ENCODE results near the gene AAMDC.
"Not testable (repeated sequence)": the region's sequence is repeated elsewhere in the genome, so short reads cannot be mapped to it uniquely, and the experiment has no call there.

AAMDC gene

DNA sequence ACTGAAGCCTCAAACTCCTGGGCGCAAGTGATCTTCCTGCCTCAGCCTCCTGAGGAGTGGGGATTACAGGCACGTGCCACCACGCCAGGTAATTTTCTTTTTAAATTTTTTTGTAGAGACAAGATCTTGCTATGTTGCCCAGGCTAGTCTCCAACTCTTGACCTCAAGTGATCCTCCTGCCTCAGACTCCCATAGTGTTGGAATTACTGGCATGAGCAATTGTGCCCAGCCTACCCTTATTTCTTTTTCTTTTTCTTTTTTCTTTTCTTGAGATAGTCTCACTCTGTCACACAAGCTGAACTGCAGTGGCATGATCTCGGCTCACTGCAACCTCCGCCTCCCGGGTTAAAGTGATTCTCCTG lies 63.9 kb downstream of the AAMDC start:
- no peak overlapping the region for H3K4me3 Mint-ChIP-seq
- peaks cover 84% of the 10 kb centered on the region for H3K36me3 Mint-ChIP-seq (ENCODE audit: low read depth)
- H3K27ac Mint-ChIP-seq, result no peak overlapping the region
- peaks cover 3% of the 10 kb centered on the region for H3K9me3 Mint-ChIP-seq
- DNase-seq, result no peak
- no peaks in the 10 kb centered on the region for H3K27me3 Mint-ChIP-seq
- H3K4me1 Mint-ChIP-seq (ENCODE audit: low read depth), result no peaks in the 10 kb centered on the region

DNA sequence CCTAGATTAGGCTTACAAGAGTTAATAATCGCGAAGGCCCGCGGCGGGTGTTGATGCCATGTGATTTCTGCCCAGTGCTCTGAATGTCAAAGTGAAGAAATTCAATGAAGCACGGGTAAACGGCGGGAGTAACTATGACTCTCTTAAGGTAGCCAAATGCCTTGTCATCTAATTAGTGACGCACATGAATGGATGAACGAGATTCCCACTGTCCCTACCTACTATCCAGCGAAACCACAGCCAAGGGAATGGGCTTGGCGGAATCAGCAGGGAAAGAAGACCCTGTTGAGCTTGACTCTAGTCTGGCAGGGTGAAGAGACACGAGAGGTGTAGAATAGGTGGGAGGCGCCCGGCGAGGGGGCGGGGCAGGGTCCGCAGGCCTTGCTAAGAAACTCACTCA lies 65.5 kb downstream of the AAMDC start:
- no peaks in the 10 kb centered on the region for H3K4me1 Mint-ChIP-seq (ENCODE audit: low read depth)
- H3K36me3 Mint-ChIP-seq (ENCODE audit: low read depth), result peaks cover 84% of the 10 kb centered on the region

DNA sequence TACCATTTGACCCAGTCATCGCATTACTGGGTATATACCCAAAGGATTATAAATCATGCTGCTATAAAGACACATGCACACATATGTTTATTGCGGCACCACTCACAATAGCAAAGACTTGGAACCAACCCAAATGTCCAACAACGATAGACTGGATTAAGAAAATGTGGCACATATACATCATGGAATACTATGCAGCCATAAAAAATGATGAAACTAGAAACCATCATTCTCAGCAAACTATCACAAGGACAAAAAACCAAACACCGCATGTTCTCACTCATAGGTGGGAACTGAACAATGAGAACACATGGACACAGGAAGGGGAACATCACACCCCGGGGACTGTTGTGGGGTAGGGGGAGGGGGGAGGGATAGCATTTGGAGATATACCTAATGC lies 68.1 kb downstream of the AAMDC start:
- H3K9me3 Mint-ChIP-seq; H3K4me1 Mint-ChIP-seq (ENCODE audit: low read depth); DNase-seq; H3K27ac Mint-ChIP-seq; H3K27me3 Mint-ChIP-seq; H3K4me3 Mint-ChIP-seq: not testable (repeated sequence)
- H3K36me3 Mint-ChIP-seq (ENCODE audit: low read depth), result peaks cover 80% of the 10 kb centered on the region

More for the DNA sequence above, 65.5 kb downstream of the AAMDC start:
- Mint-ChIP-seq H3K9me3 (peaks cover 3% of the 10 kb centered on the region), H3K27me3 (no peaks in the 10 kb centered on the region), H3K27ac (no peak overlapping the region), H3K4me3 (no peak overlapping the region)
- DNase-seq, result no peak

DNA sequence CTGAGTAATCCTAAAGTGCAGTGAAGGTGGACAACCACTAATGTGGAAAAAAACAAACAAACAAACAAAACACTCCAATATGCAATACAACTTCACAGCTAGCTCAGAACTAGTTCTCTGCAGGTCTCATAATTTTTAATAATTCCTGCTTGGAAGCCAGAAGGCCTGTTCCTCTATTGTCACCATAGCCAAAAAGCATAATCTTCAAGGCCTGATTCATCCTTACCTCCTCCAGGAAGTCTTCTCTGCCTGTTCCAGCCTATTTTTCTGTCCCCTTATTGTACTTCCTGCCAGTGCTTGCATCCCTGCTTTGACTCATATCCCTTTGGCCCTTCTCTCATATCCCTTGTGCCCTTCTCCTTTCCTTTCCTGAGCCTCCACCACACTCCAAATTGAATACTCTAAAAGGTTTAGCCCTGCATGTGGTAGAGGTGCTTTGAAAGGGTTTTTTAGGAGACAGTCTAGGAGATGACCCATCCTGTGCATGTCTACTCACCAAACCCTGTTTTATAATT lies 69.2 kb downstream of the AAMDC start:
- H3K9me3 Mint-ChIP-seq; H3K4me1 Mint-ChIP-seq (ENCODE audit: low read depth); DNase-seq; H3K27ac Mint-ChIP-seq; H3K27me3 Mint-ChIP-seq; H3K4me3 Mint-ChIP-seq: not testable (repeated sequence)
- peaks cover 84% of the 10 kb centered on the region for H3K36me3 Mint-ChIP-seq (ENCODE audit: low read depth)

DNA sequence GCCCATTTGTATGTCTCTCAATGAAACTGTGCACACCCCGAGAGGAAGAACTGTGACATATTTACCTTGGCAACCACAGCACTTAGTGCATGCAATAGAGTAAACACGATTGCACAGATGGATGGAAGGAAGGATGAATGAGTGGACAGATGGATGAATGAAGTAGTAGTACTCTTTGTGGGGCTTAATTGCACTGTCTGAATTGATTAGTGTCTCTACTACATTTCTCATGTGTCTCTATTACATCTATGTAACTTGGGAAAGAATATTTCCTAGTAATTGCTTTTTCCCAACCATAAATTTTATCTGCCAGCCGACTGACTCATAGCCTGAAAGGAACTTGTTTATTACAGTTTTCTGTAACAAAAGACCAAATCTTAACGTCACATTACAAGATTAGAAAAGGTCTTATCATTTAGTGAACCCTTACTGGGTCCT lies 69.7 kb downstream of the AAMDC start:
- not testable (repeated sequence) for H3K4me1 Mint-ChIP-seq (ENCODE audit: low read depth); H3K27me3 Mint-ChIP-seq; DNase-seq; H3K4me3 Mint-ChIP-seq; H3K27ac Mint-ChIP-seq; H3K9me3 Mint-ChIP-seq
- peaks cover 85% of the 10 kb centered on the region for H3K36me3 Mint-ChIP-seq (ENCODE audit: low read depth)

DNA sequence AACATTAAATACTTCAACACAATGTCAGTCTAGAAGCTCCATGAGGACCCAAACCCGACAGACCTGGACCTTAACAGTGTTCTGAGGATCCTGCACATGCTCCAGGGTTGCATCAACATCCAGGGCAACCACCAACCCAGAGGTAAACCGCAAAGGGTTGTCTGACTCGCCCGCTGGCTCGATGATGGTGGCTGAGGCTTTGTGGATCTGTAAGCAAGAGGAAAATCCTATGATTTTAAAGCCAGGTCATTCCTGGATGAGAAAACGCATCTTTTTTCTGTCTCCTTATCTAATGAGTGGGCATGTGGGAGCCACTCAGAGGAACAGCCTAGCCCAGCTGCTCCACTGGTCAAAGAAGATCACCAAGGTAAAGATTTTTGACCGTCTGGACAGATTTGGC lies 70.3 kb downstream of the AAMDC start:
- not testable (repeated sequence) for H3K27me3 Mint-ChIP-seq; H3K4me1 Mint-ChIP-seq (ENCODE audit: low read depth); DNase-seq; H3K9me3 Mint-ChIP-seq; H3K4me3 Mint-ChIP-seq
- Mint-ChIP-seq H3K27ac (peak overlapping the region; percentile 39), H3K36me3 (ENCODE audit: low read depth) (peaks cover 84% of the 10 kb centered on the region)

DNA sequence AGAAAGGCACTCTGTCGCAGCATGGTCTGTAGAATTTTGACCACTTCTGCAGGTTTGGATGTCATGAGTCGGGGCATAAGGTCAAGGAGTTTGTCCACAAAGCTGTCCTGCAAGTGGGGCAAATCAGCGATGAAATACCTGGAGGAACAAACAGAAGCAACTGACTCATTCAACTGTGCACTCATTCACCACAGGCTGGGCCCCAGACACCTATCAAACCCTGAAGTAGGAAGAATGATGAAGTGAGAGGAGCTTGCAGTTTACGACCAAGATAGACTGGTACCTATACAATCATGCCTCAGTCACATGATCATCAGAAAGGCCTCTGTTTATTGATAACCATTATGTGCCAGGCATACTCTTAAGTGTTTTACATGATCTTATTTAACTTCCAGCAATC lies 70.8 kb downstream of the AAMDC start:
- H3K4me1 Mint-ChIP-seq (ENCODE audit: low read depth); H3K9me3 Mint-ChIP-seq; H3K4me3 Mint-ChIP-seq; H3K27me3 Mint-ChIP-seq; DNase-seq; H3K27ac Mint-ChIP-seq: not testable (repeated sequence)
- H3K36me3 Mint-ChIP-seq (ENCODE audit: low read depth), result peaks cover 81% of the 10 kb centered on the region

DNA sequence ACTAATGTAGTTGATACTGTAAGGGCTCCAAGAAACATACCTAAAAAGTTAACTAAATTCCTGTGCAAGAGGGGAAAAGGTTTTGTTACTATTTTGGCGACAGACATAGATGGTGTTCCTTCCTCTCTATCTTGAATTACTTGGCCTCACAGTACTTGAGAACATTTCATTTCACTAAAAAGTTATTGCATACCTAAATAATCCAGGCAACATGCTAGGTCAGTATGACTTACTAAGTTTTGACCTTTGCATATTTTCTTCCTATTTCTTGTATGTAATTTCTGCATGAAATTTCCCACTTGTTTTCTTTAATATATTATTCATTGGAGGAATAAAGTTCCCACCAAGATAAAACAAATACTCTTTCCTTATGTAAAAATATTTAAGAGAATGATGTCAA lies 74.0 kb downstream of the AAMDC start:
- H3K27ac Mint-ChIP-seq; H3K27me3 Mint-ChIP-seq; DNase-seq; H3K4me1 Mint-ChIP-seq (ENCODE audit: low read depth); H3K9me3 Mint-ChIP-seq; H3K4me3 Mint-ChIP-seq: not testable (repeated sequence)
- peaks cover 62% of the 10 kb centered on the region for H3K36me3 Mint-ChIP-seq (ENCODE audit: low read depth)

DNA sequence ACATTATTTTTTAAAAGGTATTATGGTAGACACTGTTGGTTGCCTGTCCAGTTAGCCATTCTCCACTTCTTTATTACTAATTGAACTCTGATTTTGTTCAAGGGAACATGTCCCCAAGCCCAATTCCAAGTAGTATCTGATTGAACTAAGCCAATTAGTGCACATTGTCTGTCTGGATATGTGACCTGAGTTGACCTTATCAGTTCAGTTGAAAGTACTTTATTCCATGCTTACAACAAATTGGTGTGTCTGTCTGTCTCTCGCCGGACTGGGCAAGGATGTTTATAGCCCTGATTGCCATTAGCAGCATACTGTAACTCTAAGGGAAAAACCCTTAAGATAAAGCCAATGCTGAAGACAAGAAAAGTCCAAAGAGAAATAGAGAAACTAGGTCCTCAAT lies 87.9 kb downstream of the AAMDC start:
- no peaks in the 10 kb centered on the region for H3K9me3 Mint-ChIP-seq
- no peaks in the 10 kb centered on the region for H3K4me1 Mint-ChIP-seq (ENCODE audit: low read depth)
- H3K4me3 Mint-ChIP-seq, result no peak overlapping the region
- H3K27ac Mint-ChIP-seq, result peak overlapping the region; percentile 18
- no peaks in the 10 kb centered on the region for H3K27me3 Mint-ChIP-seq
- peaks cover 69% of the 10 kb centered on the region for H3K36me3 Mint-ChIP-seq (ENCODE audit: low read depth)
- DNase-seq, result no peak

DNA sequence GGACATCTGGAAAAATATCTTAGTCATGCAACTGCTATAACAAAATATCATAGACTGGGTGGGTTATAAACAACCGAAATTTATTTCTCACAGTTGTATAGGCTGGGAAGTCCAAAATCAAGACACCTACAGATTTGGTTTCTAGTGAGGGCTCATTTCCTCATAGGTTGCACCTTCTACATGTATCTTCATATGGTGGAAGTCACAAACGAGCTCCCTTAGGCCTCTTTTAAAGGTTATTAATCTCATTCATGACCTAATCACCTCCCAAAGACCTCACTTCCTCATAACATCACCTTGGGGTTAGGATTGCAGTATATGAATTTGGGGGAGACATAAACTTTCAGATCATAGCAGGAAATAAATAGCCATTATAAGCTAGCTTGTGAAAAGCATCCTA lies 88.3 kb downstream of the AAMDC start:
- Mint-ChIP-seq H3K36me3 (ENCODE audit: low read depth) (peaks cover 70% of the 10 kb centered on the region), H3K4me3 (no peak overlapping the region), H3K9me3 (no peaks in the 10 kb centered on the region), H3K4me1 (ENCODE audit: low read depth) (no peaks in the 10 kb centered on the region), H3K27ac (peak overlapping the region; percentile 18), H3K27me3 (no peaks in the 10 kb centered on the region)
- no peak for DNase-seq

DNA sequence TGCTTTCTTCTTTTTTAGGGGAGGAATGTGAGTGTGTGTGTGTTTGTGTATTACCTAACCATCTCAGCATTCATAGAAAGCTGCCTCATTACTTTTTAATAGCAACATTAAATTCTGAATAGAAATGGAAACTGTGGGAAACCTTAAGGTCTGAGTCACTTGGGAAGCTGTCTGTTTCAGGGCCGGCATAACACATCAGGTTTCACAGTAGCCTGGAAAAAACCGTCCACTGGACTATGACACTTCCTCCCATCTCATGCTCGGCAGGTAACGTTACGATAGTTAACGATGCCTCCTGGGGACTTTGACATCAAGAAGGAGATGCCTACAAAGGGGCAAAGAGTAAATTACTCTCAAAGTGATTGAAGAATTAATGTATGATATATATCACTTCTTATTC lies 89.9 kb downstream of the AAMDC start:
- H3K4me1 Mint-ChIP-seq (ENCODE audit: low read depth); DNase-seq; H3K27ac Mint-ChIP-seq; H3K4me3 Mint-ChIP-seq; H3K27me3 Mint-ChIP-seq; H3K9me3 Mint-ChIP-seq: not testable (repeated sequence)
- H3K36me3 Mint-ChIP-seq (ENCODE audit: low read depth), result peaks cover 72% of the 10 kb centered on the region

DNA sequence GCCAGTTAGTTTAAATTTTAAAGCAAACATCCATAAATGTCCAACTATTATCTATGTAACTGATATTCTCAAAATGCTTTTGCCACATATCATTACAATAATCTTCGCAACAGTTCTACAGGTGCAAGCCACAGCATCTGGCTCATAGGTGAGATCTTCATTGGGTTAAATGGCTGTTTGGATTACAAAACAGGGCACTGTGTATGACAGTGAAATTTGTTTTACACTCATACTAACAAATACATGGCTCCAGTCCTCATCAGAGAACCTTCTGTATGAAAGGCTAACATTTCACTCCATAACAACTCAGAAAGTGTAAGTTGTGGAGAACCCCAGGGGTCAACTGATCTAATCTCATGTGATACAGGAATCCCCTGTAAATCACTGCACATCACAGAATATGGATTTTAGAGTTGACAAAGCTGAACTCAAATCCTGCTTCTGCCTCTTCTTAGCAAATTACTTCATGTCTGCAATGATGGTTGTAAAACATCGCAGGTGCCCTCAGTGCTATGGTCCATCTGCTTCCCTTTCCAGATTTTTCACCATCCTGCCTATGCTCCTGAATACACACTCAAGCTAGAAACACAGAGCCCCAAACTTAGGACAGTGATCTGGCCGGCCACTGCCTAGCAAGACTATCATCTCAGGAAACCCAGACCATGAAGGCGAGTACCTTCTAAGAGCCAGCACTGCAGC lies 92.8 kb downstream of the AAMDC start:
- not testable (repeated sequence) for H3K27me3 Mint-ChIP-seq; H3K4me1 Mint-ChIP-seq (ENCODE audit: low read depth); DNase-seq; H3K4me3 Mint-ChIP-seq; H3K9me3 Mint-ChIP-seq
- peak overlapping the region; percentile 65 for H3K27ac Mint-ChIP-seq
- H3K36me3 Mint-ChIP-seq (ENCODE audit: low read depth), result peaks cover 75% of the 10 kb centered on the region

DNA sequence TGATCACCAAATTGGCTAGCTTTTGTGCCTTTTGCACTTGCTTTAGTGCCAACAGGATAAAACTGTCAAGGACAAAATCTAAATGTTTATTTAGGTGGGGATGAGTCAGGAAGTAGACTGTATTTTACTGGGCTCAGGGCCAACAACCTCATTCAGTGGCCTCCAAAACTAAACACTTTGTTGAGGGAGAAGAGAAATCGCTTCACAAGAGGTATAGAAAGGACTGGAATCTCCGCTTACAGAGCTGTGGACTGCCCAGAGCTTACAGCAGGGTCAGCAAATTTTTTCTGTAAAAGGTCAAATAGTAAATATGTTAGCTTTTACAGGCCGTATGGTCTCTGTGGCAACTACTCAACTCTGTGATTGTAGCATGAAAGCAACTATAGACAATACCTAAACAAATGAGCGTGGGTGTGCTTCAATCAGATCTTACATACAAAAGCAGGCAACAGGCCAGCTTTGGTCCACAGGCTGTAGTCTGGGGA lies 93.4 kb downstream of the AAMDC start:
- not testable (repeated sequence) for H3K9me3 Mint-ChIP-seq; DNase-seq; H3K4me1 Mint-ChIP-seq (ENCODE audit: low read depth); H3K4me3 Mint-ChIP-seq; H3K27me3 Mint-ChIP-seq
- peak overlapping the region; percentile 55 for H3K27ac Mint-ChIP-seq
- peaks cover 73% of the 10 kb centered on the region for H3K36me3 Mint-ChIP-seq (ENCODE audit: low read depth)

DNA sequence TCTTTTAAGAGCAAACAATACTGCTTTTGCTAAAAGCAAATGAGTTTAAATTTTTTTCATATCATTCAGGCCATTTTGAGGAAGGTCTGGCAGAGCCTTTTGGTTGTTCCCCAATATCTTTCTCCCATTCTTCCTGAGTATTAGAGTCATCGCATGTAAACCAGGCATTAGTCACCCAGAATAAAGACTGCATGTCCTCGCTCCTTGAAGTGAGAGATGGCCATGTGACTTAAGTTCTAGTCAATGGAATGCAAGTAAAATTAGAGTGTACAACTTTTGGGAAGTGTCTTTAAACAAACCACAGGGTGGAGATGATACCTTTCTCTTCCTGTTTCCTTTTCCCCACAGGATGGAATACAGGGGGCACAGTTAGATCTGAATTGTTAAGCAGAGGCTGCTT lies 96.8 kb downstream of the AAMDC start:
- not testable (repeated sequence) for H3K9me3 Mint-ChIP-seq; H3K27ac Mint-ChIP-seq; H3K27me3 Mint-ChIP-seq; H3K4me1 Mint-ChIP-seq (ENCODE audit: low read depth); DNase-seq; H3K4me3 Mint-ChIP-seq
- H3K36me3 Mint-ChIP-seq (ENCODE audit: low read depth), result peaks cover 71% of the 10 kb centered on the region
